SJCRH30 (cell line): ENCODE measurements around the gene BACE2. TPM values are rescaled to one million over a fixed set of nuclear protein-coding genes. Genes with fewer than 3 reads are reported as not detected.

Experiments used
- DNase-seq, 2 experiments: peaks; one replicate each; pipeline ENCODE4 v3.0.0-alpha.2; 2015 to 2020
- H3K27ac ChIP-seq: fragments of 250-450 bp; sonication (Bioruptor Pico); 2 replicates; pipeline ENCODE4 v1.5.1; 2020; ENCODE audit warnings: mild to moderate bottlenecking, moderate library complexity
- H3K27me3 ChIP-seq: fragments of 250-450 bp; sonication (Bioruptor Pico); 2 replicates; pipeline ENCODE4 v1.5.1; 2020; ENCODE audit warnings: mild to moderate bottlenecking, moderate library complexity
- H3K36me3 ChIP-seq: fragments of 250-450 bp; sonication (Bioruptor Pico); 2 replicates; pipeline ENCODE4 v1.5.1; 2020; ENCODE audit warnings: mild to moderate bottlenecking, moderate library complexity
- H3K4me1 ChIP-seq: fragments of 250-450 bp; sonication (Bioruptor Pico); 2 replicates; pipeline ENCODE4 v1.5.1; 2020; ENCODE audit warnings: mild to moderate bottlenecking, moderate library complexity
- H3K4me3 ChIP-seq: fragments of 250-450 bp; sonication (Bioruptor Pico); 2 replicates; pipeline ENCODE4 v1.5.1; 2020; ENCODE audit warnings: mild to moderate bottlenecking, moderate library complexity
- H3K9me3 ChIP-seq: fragments of 250-450 bp; sonication (Bioruptor Pico); replicated peaks from 2 replicates; pipeline ENCODE4 v1.5.1; 2020; ENCODE audit warnings: mild to moderate bottlenecking, moderate library complexity
- total RNA-seq: library from RNA; depleted of rRNA; stranded (reverse); fragments of >200 nt; shearing (Covaris generic); gene quantifications from 2 replicates; pipeline ENCODE4 v1.2.3, GENCODE V29; 2014; rRNA removed

Gene BACE2
- not detected in 2 replicates for total RNA-seq

GRCh38 chr21:41167348-41168342 lies at the start of gene BACE2:
TSS of gene BACE2 (plus strand) at chr21:41168160. CDS start at chr21:41168264, 104 bp downstream.
- Histone ChIP-seq H3K4me3 (no peak within 1 kb of the TSS), H3K27ac (no peak within 1 kb of the TSS), H3K9me3 (no peaks in the 10 kb centered on the region), H3K4me1 (no peaks in the 10 kb centered on the region), H3K27me3 (no peaks in the 10 kb centered on the region; the same call in 1 of the 2 replicates), H3K36me3 (no peaks in the 10 kb centered on the region)
- no peak for DNase-seq

GRCh38 chr21:41119901-41120300 lies 48.1 kb upstream of the BACE2 start:
- no peak for DNase-seq
- no peak overlapping the region for H3K27ac ChIP-seq
- H3K36me3 ChIP-seq = no peaks in the 10 kb centered on the region
- H3K27me3 ChIP-seq = no peaks in the 10 kb centered on the region
- no peaks in the 10 kb centered on the region for H3K9me3 ChIP-seq
- H3K4me3 ChIP-seq = no peak overlapping the region
- H3K4me1 ChIP-seq = no peaks in the 10 kb centered on the region

GRCh38 chr21:41120997-41121396 lies 47.0 kb upstream of the BACE2 start:
- H3K27ac ChIP-seq = no peak overlapping the region
- DNase-seq = no peak

DNA sequence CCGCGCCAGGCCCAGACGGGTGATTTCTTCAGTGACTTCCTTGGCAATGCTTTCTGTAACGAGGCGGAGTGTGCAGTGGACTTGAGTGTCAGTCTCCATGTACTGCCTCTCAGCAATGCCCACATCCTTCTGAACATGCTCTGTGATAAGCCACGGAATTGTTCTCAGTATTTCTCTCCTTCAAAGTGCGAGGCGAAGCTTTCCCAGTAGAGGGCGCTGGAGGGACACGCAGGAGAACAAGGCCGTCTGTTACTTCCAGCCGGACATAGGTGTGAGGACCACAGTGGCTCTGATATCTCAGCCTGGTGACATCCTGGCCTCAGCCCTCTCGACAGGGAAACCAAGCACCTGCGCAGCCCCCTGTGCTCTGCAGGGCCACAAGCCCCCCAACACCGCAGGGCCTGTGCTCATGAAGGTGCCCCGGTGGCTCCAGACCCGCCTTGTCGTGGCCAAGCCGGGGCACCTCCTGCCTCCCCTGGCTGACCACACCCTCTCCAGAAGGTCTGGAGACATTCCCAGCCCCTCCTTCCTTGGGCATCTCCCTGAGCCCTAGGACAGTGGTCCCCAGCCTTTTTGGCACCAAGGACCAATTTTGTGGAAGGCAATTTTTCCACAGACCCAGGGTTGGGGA lies 46.1 kb upstream of the BACE2 start:
- peak; percentile 71 to 78 for DNase-seq
- Histone ChIP-seq H3K4me3 (no peak overlapping the region), H3K27me3 (no peaks in the 10 kb centered on the region), H3K4me1 (no peaks in the 10 kb centered on the region), H3K9me3 (no peaks in the 10 kb centered on the region), H3K36me3 (no peaks in the 10 kb centered on the region), H3K27ac (no peak overlapping the region)

More at GRCh38 chr21:41120997-41121396, 47.0 kb upstream of the BACE2 start:
- no peak overlapping the region for H3K4me3 ChIP-seq
- no peaks in the 10 kb centered on the region for H3K36me3 ChIP-seq
- no peaks in the 10 kb centered on the region for H3K4me1 ChIP-seq
- H3K9me3 ChIP-seq = no peaks in the 10 kb centered on the region
- H3K27me3 ChIP-seq = no peaks in the 10 kb centered on the region

GRCh38 chr21:41124641-41125201 lies 43.2 kb upstream of the BACE2 start:
- Histone ChIP-seq H3K9me3 (no peaks in the 10 kb centered on the region), H3K27me3 (no peaks in the 10 kb centered on the region), H3K27ac (no peak overlapping the region), H3K36me3 (no peaks in the 10 kb centered on the region), H3K4me1 (no peaks in the 10 kb centered on the region), H3K4me3 (no peak overlapping the region)
- DNase-seq = no peak

DNA sequence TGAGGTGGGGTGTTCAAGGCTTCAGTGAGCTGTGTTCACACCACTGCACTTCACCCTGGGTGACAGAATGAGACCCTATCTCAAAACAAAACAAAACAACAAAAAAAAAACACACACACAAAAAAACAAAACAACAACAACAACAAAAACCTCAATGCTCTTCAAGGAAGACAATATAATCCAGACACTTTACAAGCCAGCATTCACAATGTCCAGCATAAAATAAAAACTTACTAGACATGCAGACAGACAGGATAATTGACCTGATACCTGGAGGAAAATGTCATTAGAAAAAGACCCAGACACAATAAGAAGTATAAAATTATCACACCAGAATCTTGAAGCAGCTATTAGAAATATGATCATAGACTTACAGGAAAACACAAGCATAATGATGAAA lies 39.0 kb upstream of the BACE2 start:
- Histone ChIP-seq H3K27me3 (no peaks in the 10 kb centered on the region), H3K27ac (no peak overlapping the region), H3K4me3 (no peak overlapping the region), H3K9me3 (no peaks in the 10 kb centered on the region), H3K4me1 (no peaks in the 10 kb centered on the region), H3K36me3 (no peaks in the 10 kb centered on the region)
- DNase-seq = no peak

DNA sequence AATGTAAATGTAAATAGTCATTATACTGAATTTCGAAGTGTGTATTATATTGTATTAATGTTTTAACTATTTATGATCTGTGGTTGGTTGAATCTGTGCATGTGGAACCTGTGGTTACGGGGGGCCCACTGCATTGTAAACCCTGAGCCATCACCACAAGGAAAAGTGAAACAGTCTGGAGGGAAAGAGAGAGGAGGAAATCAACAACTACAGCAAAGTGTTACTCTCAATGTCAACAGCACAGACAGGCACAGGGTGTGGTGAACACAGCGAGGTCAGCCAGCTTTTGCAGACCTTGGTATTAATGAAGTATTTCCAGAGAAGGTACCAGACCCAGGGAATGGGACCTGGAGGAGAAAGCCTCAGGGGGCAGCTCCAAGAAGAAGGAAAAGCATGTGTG lies 37.1 kb upstream of the BACE2 start:
- no peak overlapping the region for H3K27ac ChIP-seq
- H3K4me3 ChIP-seq = no peak overlapping the region
- H3K36me3 ChIP-seq = no peaks in the 10 kb centered on the region
- H3K4me1 ChIP-seq = no peaks in the 10 kb centered on the region
- no peak for DNase-seq
- H3K9me3 ChIP-seq = no peaks in the 10 kb centered on the region
- no peaks in the 10 kb centered on the region for H3K27me3 ChIP-seq

GRCh38 chr21:41133874-41134522 lies 34.0 kb upstream of the BACE2 start:
- Histone ChIP-seq H3K9me3 (no peaks in the 10 kb centered on the region), H3K27me3 (no peaks in the 10 kb centered on the region), H3K4me3 (no peak overlapping the region), H3K36me3 (no peaks in the 10 kb centered on the region), H3K27ac (no peak overlapping the region), H3K4me1 (no peaks in the 10 kb centered on the region)
- peak in 1 of 2 experiments; percentile 45 for DNase-seq

DNA sequence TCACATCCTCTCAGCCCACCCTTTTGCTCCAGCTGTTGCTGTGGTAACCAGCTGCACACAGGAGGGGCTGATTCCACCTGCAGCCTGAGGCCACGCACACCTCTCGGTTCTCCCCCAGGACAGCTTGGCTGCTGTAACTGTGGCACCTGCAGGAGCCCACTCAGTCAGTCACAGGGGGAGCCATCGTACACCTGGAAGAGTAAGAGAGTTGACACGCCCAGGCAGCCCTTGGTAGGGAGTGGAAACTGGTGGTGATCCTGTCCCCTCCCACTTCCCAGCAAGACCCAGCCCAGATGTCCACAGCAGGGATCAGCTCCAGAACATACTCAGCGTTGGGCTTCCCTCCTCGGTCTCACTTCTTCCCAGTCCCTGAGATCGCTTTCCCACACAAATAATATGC lies 32.2 kb upstream of the BACE2 start:
- H3K4me3 ChIP-seq = no peak overlapping the region
- no peaks in the 10 kb centered on the region for H3K36me3 ChIP-seq
- H3K27ac ChIP-seq = no peak overlapping the region
- H3K4me1 ChIP-seq = no peaks in the 10 kb centered on the region
- DNase-seq = no peak
- H3K27me3 ChIP-seq = no peaks in the 10 kb centered on the region
- no peaks in the 10 kb centered on the region for H3K9me3 ChIP-seq

- Histone ChIP-seq H3K36me3 (no peaks in the 10 kb centered on the region), H3K27me3 (no peaks in the 10 kb centered on the region), H3K27ac (no peak overlapping the region), H3K4me3 (no peak overlapping the region), H3K4me1 (no peaks in the 10 kb centered on the region), H3K9me3 (no peaks in the 10 kb centered on the region)
- no peak for DNase-seq
Measured at GRCh38 chr21:41136286-41136685, 31.7 kb upstream of the BACE2 start.

- no peak overlapping the region for H3K4me3 ChIP-seq
- H3K4me1 ChIP-seq = no peaks in the 10 kb centered on the region
- no peaks in the 10 kb centered on the region for H3K9me3 ChIP-seq
- DNase-seq = no peak
- H3K27me3 ChIP-seq = no peaks in the 10 kb centered on the region
- no peak overlapping the region for H3K27ac ChIP-seq
- no peaks in the 10 kb centered on the region for H3K36me3 ChIP-seq
Measured at GRCh38 chr21:41137401-41137800, 30.6 kb upstream of the BACE2 start.

DNA sequence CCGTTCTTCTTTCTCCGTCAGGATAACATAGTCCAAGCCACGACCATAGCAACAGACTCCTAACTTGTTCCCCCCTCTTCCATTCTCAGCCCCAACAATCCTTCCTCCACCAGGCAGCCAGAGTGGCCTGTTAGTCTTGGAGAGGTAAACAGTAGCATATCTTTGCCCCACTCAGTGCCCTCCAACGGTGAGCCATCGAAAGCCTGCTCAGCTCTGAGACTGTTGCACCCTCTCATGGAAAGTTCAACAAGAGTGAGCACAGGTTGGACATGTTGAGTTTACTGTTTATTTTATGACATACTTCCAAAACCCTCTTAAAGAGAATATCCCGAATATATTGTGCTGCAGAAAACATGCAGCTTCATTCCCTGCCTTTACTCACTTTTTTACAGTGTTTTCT lies 30.1 kb upstream of the BACE2 start:
- no peaks in the 10 kb centered on the region for H3K9me3 ChIP-seq

GRCh38 chr21:41138711-41139110 lies 29.2 kb upstream of the BACE2 start:
- no peaks in the 10 kb centered on the region for H3K36me3 ChIP-seq
- no peaks in the 10 kb centered on the region for H3K27me3 ChIP-seq
- H3K4me3 ChIP-seq = no peak overlapping the region
- no peaks in the 10 kb centered on the region for H3K9me3 ChIP-seq
- H3K4me1 ChIP-seq = no peaks in the 10 kb centered on the region
- H3K27ac ChIP-seq = no peak overlapping the region
- no peak for DNase-seq

More for the DNA sequence above, 30.1 kb upstream of the BACE2 start:
- Histone ChIP-seq H3K36me3 (no peaks in the 10 kb centered on the region), H3K27ac (no peak overlapping the region), H3K4me1 (no peaks in the 10 kb centered on the region), H3K4me3 (no peak overlapping the region), H3K27me3 (no peaks in the 10 kb centered on the region)
- DNase-seq = no peak

- Histone ChIP-seq H3K27ac (no peak overlapping the region), H3K9me3 (no peaks in the 10 kb centered on the region), H3K4me1 (no peaks in the 10 kb centered on the region), H3K4me3 (no peak overlapping the region), H3K27me3 (no peaks in the 10 kb centered on the region), H3K36me3 (no peaks in the 10 kb centered on the region)
- no peak for DNase-seq
Measured at GRCh38 chr21:41139275-41139674, 28.7 kb upstream of the BACE2 start.

- Histone ChIP-seq H3K27ac (no peak overlapping the region), H3K4me1 (no peaks in the 10 kb centered on the region), H3K4me3 (no peak overlapping the region)
Measured at GRCh38 chr21:41139951-41140350, 28.0 kb upstream of the BACE2 start.

More at GRCh38 chr21:41139951-41140350, 28.0 kb upstream of the BACE2 start:
- Histone ChIP-seq H3K36me3 (no peaks in the 10 kb centered on the region), H3K27me3 (no peaks in the 10 kb centered on the region), H3K9me3 (no peaks in the 10 kb centered on the region)
- DNase-seq = no peak
